K562 (cell line): ENCODE measurements around the gene TTC39C.

Source experiments
- BRCA1 ChIP-seq, 2 experiments: fragments of 450-650 bp in 1 of 2; sonication (generic) in 1 of 2; formaldehyde crosslinking in 1 of 2; IDR thresholded peaks; 2 replicates each; pipeline versions ENCODE4 v1.5.0 to v1.6.1; 2017 to 2020; ENCODE audit warnings: mild to moderate bottlenecking in 1 of 2, missing genetic modification reagents in 1 of 2
- BRD4 ChIP-seq: fragments of 200-600 bp; sonication (generic); IDR thresholded peaks from 2 replicates; pipeline ENCODE4 v1.6.1; 2017; ENCODE audit warnings: inconsistent platforms
- ERF ChIP-seq: fragments of 450-650 bp; formaldehyde crosslinking; IDR thresholded peaks from 2 replicates; pipeline ENCODE4 v1.4.0; 2020; ENCODE audit warnings: mild to moderate bottlenecking, mixed read lengths
- POLR2A ChIP-seq: fragments of 450-650 bp; conservative IDR thresholded peaks from 2 replicates; pipeline ENCODE4 v1.6.1; 2016
- SP1 ChIP-seq: sonication (generic); formaldehyde crosslinking; IDR thresholded peaks from 2 replicates; pipeline ENCODE4 v1.8.1; 2022; ENCODE audit warnings: mild to moderate bottlenecking, missing genetic modification reagents
- TAF1 ChIP-seq: IDR thresholded peaks from 2 replicates; pipeline ENCODE4 v1.6.1; 2011; ENCODE audit warnings: mild to moderate bottlenecking, low read length, moderate library complexity; ENCODE audit not compliant: insufficient read depth, control insufficient read depth, severe bottlenecking; ENCODE audit errors: extremely low read depth
- ZZZ3 ChIP-seq: fragments of 450-650 bp; IDR thresholded peaks from 2 replicates; pipeline ENCODE4 v1.6.1; 2016; ENCODE audit warnings: antibody characterized with exemption, mild to moderate bottlenecking, moderate library complexity

DNA sequence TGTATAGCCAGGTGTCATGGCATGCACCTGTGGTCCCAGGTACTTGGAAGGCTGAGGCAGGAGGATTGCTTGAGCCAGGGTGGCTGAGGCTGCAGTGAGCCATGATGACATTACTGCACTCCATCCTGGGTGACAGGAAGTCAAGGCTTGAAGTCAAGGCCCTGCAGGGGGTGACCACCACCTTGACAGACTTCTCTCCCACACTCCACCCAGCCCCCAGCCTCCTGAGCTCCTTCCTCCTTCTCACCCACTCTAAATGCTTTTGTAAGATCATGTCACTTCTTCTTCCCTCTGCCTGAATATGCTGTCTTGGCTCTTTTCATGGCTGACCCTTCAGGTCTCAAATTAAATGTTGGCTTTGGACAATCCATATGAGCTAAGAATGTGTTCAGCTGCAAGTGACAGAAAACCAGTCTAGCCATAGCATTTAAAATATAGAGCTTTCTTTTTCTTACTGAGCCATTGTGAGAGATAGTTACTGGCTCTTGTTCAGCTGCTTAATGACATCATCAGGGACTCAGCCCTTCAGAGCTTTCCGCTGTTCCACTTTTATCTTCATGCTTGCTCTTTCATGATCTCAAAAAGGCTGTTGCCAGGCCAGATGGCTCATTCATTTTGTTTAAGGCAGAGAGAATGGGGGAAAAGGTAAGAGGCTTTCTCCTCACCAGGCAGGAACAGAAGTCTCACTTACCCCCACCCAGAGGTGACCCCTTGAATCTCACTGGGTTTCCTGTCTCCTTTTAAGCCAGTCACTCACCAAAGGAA, 36.7 kb upstream of the TTC39C start:
- no peak for TF ChIP-seq BRCA1 (IDR thresholded peaks at IDR 0.05)
- no peak for TF ChIP-seq BRCA1 (CRISPR knock-in tag; IDR thresholded peaks at IDR 0.05)
- no peak for TF ChIP-seq BRD4
- TF ChIP-seq TAF1 = no peak
- TF ChIP-seq POLR2A = no peak
- no peak for TF ChIP-seq ERF
- no peak for TF ChIP-seq SP1 (CRISPR knock-in tag)
- no peak for TF ChIP-seq ZZZ3
